ENCODE measurements around the gene ANKRD34A.

DNA sequence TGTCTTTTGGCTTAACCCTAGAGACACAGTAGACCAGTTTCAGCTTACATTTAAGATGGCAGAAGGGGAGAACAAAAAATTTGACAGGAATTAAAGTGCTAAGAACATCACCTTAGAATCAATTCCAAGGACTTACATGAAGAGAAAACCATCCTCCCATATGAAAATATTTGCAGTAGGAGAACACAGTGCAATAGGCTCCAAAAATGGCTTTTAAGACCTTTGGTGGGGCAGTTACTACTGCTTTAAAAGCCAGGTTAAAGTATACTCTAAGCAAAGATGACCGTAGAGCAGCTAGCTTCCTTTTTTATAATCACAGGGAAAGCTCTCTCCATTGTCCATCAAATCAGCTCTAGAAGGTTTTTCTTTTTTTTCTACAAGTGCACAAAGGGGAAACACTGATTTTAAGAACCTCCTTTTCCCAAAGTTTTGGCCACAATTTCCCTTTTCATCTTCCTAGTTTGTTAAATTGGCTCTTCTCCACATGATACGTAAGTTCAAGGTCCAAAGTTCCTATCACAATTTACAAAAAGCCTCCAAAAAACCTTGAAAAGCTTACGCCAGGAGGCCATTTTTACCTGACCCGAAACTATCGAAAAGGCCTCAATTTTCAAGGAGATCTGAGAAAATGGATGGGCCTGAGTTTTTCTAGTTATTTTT, 28.7 kb upstream of the ANKRD34A start:
- TF ChIP-seq RAD21 (IDR thresholded peaks at IDR 0.05) = no peak
- TF ChIP-seq, protein P1, sequence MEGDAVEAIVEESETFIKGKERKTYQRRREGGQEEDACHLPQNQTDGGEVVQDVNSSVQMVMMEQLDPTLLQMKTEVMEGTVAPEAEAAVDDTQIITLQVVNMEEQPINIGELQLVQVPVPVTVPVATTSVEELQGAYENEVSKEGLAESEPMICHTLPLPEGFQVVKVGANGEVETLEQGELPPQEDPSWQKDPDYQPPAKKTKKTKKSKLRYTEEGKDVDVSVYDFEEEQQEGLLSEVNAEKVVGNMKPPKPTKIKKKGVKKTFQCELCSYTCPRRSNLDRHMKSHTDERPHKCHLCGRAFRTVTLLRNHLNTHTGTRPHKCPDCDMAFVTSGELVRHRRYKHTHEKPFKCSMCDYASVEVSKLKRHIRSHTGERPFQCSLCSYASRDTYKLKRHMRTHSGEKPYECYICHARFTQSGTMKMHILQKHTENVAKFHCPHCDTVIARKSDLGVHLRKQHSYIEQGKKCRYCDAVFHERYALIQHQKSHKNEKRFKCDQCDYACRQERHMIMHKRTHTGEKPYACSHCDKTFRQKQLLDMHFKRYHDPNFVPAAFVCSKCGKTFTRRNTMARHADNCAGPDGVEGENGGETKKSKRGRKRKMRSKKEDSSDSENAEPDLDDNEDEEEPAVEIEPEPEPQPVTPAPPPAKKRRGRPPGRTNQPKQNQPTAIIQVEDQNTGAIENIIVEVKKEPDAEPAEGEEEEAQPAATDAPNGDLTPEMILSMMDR (IDR thresholded peaks at IDR 0.05; ENCODE audit: low read depth, low read length, missing input control) = no peak

All from liver (tissue), 3 donors.